Activated CD4-positive, alpha-beta T cell treated with anti-CD3 and anti-CD28 coated beads for 48 hours (primary cell): Measurements from ENCODE around the gene AGAP5.
"Not testable (repeated sequence)": the region's sequence is repeated elsewhere in the genome, so short reads cannot be mapped to it uniquely, and the experiment has no call there.

Experiments
- DNase-seq: peaks from one replicate; pipeline ENCODE4 v3.0.0-alpha.2; 2020

The AGAP5 gene

DNA sequence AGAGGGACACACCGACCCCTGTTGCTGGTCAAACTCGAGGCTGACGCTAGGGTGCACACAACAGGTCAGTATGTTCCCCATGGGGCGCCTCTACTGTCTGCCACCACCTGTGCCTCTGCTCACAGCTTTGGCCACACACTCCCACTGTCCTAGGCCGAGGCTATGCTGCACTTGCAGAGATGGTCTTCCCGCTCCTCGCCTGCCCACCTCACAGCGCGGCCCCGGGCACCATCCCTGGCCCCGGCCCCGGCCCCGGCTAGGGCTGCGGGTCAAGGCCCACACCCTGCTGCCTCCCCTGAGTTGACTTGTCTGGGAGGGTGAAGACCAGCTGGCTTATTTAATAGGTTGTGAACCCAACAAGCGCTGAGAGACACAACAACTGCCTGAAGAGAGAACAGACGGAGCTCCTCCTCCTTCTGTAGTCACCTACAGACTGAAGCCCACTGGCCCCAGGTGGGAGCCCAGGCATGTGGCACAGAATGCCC is at the start of gene AGAP5:
Gene AGAP5 (minus strand): TSS at position 435 of the 485 bp plus-strand sequence. CDS start 354 bp downstream, at position 81.
- not testable (repeated sequence) for DNase-seq

GRCh38 chr10:73746721-73747120 is 48.8 kb upstream of the AGAP5 start:
- no peak for DNase-seq

- DNase-seq = peak; percentile 82
Measured at GRCh38 chr10:73744664-73744975, 46.7 kb upstream of the AGAP5 start.

- peak; percentile 97 for DNase-seq
Measured at GRCh38 chr10:73743905-73744663, 46.2 kb upstream of the AGAP5 start, which contains the start of gene SEC24C. SEC24C (plus strand) TSS chr10:73744372; CDS start chr10:73746833, 2,461 bp downstream.

DNA sequence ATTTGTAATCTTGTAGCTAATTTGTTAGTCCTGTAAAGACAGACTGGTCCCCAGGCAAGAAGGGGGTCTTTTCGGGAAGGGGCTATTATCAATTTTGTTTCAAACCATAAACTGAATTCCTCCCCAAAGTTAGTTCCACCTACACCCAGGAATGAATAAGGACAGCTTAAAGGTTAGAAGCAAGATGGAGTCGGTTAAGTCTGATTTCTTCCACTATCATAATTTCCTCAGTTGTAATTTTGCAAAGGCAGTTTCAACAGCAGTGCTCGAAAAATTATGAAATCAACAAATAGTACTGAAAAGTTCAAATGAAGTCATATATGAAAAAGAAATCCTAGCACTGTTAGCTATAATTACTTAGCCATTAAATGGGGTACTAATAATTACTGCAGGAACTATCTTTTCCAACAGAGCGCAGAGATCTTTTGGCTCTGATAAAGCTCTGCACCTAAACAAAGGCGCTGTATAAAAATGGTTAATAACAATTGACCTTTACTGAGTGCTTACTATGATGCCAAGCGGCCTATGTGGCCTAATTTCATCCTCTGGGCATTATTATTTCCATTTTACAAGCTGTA is 45.5 kb upstream of the AGAP5 start:
- DNase-seq = no peak

DNA sequence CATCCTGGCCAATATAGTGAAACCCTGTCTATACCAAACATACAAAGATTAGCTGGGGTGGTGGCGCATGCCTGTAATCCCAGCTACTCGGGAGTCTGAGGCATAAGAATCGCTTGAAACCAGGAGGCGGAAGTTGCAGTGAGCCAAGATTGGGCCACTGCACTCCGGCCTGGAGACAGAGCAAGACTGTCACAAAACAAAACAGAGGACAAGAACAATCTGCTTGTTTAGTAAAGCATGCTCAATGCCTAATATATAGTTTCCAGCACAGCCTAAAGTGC is 44.5 kb upstream of the AGAP5 start:
- no peak for DNase-seq

GRCh38 chr10:73740501-73741254 is 42.8 kb upstream of the AGAP5 start:
- not testable (repeated sequence) for DNase-seq

DNA sequence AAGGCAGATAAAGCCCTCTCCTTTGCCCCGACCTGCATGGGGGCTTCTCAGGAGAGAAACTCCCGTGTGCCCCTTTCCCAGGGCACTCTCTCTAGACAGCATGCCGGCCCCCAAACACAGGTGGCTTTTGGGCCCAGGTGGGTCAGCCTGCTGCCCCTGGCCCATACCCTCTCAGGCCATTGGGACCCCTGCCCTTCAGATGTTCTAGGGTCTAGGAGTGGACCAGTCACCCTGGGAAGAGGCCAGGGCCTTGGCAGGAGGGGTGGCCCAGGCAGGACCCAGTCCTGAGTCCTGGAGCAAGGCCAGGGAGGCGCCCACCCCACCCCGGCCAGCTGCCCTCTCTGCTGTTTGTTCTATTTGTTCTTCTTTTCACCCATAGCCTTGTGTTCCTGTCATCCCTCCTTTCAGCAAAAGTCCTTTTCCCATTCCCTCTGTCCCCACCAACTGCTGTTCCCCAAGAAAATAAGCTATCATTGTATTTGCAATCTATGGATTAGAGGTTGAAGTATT is 36.9 kb upstream of the AGAP5 start:
- DNase-seq = no peak

GRCh38 chr10:73734028-73734720 is 36.3 kb upstream of the AGAP5 start:
- DNase-seq = no peak

- no peak for DNase-seq
Measured at GRCh38 chr10:73732931-73733623, 35.2 kb upstream of the AGAP5 start.

DNA sequence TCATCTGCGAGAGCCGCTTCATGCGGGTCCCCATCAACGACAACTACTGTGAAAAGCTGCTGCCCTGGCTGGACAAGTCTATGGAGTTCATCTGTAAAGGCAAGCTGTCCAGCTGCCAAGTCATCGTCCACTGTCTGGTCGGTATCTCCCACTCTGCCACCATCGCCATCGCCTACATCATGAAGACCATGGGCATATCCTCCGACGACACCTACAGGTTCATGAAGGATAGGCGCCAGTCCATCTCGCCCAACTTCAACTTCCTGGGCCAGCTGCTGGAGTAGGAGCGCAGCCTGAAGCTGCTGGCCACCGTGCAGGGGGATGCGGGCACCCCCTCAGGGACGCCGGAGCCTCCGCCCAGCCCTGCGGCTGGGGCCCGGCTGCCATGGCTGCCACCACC is 34.5 kb upstream of the AGAP5 start:
- no peak for DNase-seq

DNA sequence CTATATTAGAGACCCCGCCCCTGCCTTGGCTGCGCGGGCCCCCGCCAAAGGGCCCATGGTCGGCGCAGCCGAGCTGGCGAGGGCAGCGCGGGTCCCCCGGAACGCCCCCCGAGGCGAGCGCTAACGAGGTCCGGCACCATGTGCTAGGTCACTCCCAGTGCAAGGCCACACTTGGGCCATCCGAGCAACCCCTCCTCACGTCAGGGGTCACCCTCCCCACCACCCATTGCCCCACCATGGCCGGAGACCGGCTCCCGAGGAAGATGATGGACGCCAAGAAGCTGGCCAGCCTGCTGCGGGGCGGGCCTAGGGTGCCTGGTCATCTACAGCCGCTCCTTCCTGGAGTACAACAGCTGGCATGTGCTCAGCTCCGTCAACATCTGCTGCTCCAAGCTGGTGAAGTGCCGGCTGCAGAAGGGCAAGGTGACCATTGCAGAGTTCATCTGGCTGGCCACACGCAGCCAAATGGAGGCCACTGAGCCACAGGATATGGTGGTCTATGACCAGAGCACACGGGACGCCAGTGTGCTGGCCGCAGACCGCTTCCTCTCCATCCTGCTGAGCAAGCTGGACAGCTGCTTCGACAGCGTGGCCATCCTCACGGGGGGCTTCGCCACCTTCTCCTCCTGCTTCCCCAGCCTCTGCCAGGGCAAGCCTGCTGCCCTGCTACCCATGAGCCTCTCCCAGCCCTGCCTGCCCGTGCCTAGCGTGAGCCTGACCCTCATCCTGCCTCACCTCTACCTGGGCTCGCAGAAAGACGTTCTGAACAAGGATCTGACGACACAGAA is 33.9 kb upstream of the AGAP5 start:
- DNase-seq = no peak

- peak; percentile 95 for DNase-seq
Measured at GRCh38 chr10:73730153-73730906, 32.4 kb upstream of the AGAP5 start.

- DNase-seq = peak; percentile 51
Measured at GRCh38 chr10:73729781-73730152, 31.9 kb upstream of the AGAP5 start.

- DNase-seq = no peak
Measured at GRCh38 chr10:73723516-73723915, 25.6 kb upstream of the AGAP5 start.

DNA sequence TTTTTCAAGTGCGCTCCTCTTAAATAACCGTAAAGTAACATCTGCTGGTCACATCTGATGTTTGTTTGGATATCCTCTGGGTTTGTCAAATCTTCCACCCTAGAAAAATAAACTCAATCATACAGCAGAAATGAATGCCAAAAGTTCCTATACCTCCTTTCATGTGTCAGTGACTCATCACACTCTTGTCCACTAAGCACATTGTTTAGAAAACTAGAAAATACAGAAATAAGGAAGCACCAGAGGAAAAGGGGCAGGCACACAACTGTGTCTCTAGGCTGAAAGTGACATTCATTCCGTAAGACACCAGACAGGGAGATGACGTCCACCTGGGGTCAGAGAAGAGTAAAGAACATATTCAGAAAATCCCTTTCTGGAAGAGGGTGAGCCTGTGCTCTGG is 22.7 kb upstream of the AGAP5 start:
- DNase-seq = not testable (repeated sequence)

DNA sequence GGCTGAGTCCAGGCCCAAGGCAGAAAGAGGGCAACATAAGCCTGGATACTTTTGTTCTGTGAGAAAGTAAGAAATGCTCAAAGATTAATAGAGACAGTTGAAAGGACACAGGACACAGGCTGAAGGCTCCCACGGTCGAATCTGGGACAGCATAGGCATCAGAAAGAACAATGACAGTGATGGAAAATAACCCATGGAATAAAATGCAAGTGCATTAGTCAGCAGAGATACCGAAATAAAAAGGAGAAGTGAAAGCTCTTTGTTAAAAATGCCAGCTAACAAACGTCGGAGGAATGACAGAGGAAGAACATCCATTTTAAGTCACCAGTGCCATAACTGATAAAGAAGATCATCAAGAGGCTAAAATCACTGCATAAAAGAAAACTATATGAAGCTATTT is 19.6 kb upstream of the AGAP5 start:
- no peak for DNase-seq

DNA sequence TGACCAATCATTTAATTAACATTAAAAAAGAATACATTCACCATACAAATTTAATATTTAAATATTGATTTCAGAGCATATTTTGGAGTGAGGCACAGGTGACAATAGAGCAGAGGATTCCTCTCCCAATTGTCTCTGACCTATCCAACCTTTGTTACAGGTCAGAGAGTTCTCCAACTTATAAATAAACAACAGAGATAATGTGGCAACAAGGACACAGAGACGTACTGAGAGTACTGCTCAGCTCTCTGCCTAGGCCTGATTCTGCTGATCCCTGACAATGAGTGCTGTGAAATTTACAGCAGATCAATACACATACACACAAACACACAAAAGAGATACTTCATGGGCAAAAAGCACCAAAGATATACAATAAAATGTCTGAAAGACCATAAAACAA is 18.3 kb upstream of the AGAP5 start:
- DNase-seq = no peak

GRCh38 chr10:73715179-73716156 is 17.6 kb upstream of the AGAP5 start:
- DNase-seq = not testable (repeated sequence)

DNA sequence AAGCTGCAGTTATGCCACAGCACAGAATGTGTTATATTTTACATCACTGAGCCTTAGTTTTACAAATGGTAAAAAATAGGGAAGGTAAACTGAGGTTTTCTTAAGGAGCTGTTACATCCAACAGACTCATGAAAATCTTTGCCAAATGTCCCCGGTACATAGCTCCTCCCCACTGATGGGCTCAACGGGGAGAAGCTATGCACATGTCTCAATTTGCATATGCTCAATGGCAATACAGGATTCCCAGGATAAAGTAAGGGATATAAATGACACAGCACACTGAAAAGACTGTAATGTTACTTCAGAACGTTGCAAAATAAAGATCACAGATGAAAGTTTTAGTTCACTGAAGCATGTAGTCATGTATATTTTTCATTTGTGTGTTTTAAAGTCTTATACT is 16.6 kb upstream of the AGAP5 start:
- DNase-seq = not testable (repeated sequence)
